ENCODE results near the gene IGF2R. TPM values are rescaled to one million over a fixed set of nuclear protein-coding genes. Genes with fewer than 3 reads are reported as not detected.

Gene IGF2R
- total RNA-seq, 4 donors from 2014 or later, result 56.6 to 134 (median 108) TPM

GRCh38 chr6:160130729-160131484, 162.0 kb downstream of the IGF2R start:
- no peak for DNase-seq
- Histone ChIP-seq H3K27ac (no peak overlapping the region), H3K9me3 (no peaks in the 10 kb centered on the region), H3K4me3 (no peak overlapping the region), H3K27me3 (no peaks in the 10 kb centered on the region), H3K36me3 (no peaks in the 10 kb centered on the region), H3K4me1 (no peaks in the 10 kb centered on the region)
- no peak for TF ChIP-seq CTCF (IDR thresholded peaks at IDR 0.05 in 4 of 5, conservative IDR thresholded peaks at IDR 0.05 in 1 of 5)
- TF ChIP-seq POLR2A (IDR thresholded peaks at IDR 0.05), result no peak
- intact Hi-C loops (cut with DNase I; ENCODE audit: low total_unique reads) (loop anchor here (10.0 kb wide), 1 partner anchor 404 kb away; no protein-coding TSS in a partner anchor), in situ Hi-C loops (cut with MboI; ENCODE audit: low sequenced_read_pairs in 4 of 4) (loop anchor here in 3 of 4 donors (25.0 kb wide), 2 partner anchors 306 to 331 kb away; no protein-coding TSS in a partner anchor)
- ATAC-seq, result no peak

- in situ Hi-C loops (cut with MboI; ENCODE audit: low sequenced_read_pairs in 4 of 4) (loop anchor here in 3 of 4 donors (25.0 kb wide), 2 partner anchors 306 to 331 kb away; no protein-coding TSS in a partner anchor), intact Hi-C loops (cut with DNase I; ENCODE audit: low total_unique reads) (loop anchor here (10.0 kb wide), 1 partner anchor 403 kb away; no protein-coding TSS in a partner anchor)
- ATAC-seq (no peak), DNase-seq (no peak)
- no peak overlapping the region for H3K4me3 ChIP-seq
- no peaks in the 10 kb centered on the region for H3K27me3 ChIP-seq
- H3K36me3 ChIP-seq, result no peaks in the 10 kb centered on the region
- no peak for TF ChIP-seq POLR2A (IDR thresholded peaks at IDR 0.05)
- no peak for TF ChIP-seq CTCF (IDR thresholded peaks at IDR 0.05 in 4 of 5, conservative IDR thresholded peaks at IDR 0.05 in 1 of 5)
- no peaks in the 10 kb centered on the region for H3K9me3 ChIP-seq
- no peaks in the 10 kb centered on the region for H3K4me1 ChIP-seq
- no peak overlapping the region for H3K27ac ChIP-seq
Measured at GRCh38 chr6:160131636-160132296, 162.9 kb downstream of the IGF2R start.

GRCh38 chr6:160132297-160132637, 163.4 kb downstream of the IGF2R start:
- no peak for TF ChIP-seq POLR2A (IDR thresholded peaks at IDR 0.05)
- TF ChIP-seq CTCF (IDR thresholded peaks at IDR 0.05 in 4 of 5, conservative IDR thresholded peaks at IDR 0.05 in 1 of 5), result no peak
- DNase-seq (no peak), ATAC-seq (no peak)
- Histone ChIP-seq H3K9me3 (no peaks in the 10 kb centered on the region), H3K27ac (no peak overlapping the region), H3K4me3 (no peak overlapping the region), H3K4me1 (no peaks in the 10 kb centered on the region), H3K36me3 (no peaks in the 10 kb centered on the region), H3K27me3 (no peaks in the 10 kb centered on the region)
- intact Hi-C loops (cut with DNase I; ENCODE audit: low total_unique reads) (loop anchor here (10.0 kb wide), 1 partner anchor 403 kb away; no protein-coding TSS in a partner anchor), in situ Hi-C loops (cut with MboI; ENCODE audit: low sequenced_read_pairs in 4 of 4) (loop anchor here in 3 of 4 donors (25.0 kb wide), 2 partner anchors 305 to 330 kb away; no protein-coding TSS in a partner anchor)

- Histone ChIP-seq H3K27ac (no peak overlapping the region), H3K27me3 (no peaks in the 10 kb centered on the region), H3K36me3 (no peaks in the 10 kb centered on the region), H3K4me1 (no peaks in the 10 kb centered on the region), H3K4me3 (no peak overlapping the region), H3K9me3 (no peaks in the 10 kb centered on the region)
- DNase-seq (no peak), ATAC-seq (no peak)
- in situ Hi-C loops (cut with MboI; ENCODE audit: low sequenced_read_pairs in 4 of 4) (loop anchor here in 3 of 4 donors (25.0 kb wide), 2 partner anchors 304 to 329 kb away; no protein-coding TSS in a partner anchor), intact Hi-C loops (cut with DNase I; ENCODE audit: low total_unique reads) (loop anchor here (10.0 kb wide), 1 partner anchor 402 kb away; no protein-coding TSS in a partner anchor)
- no peak for TF ChIP-seq CTCF (IDR thresholded peaks at IDR 0.05 in 4 of 5, conservative IDR thresholded peaks at IDR 0.05 in 1 of 5)
- TF ChIP-seq POLR2A (IDR thresholded peaks at IDR 0.05), result no peak
Measured at GRCh38 chr6:160132776-160133338, 164.0 kb downstream of the IGF2R start.

Measured in gastrocnemius medialis (tissue), 4 donors.